NCI-H2081 treated with DMSO at 0.1 percent for 48 hours (cell line): ENCODE measurements around the gene UPK2.

Source experiments
- DNase-seq: peaks from one replicate; lab custom pipeline; 2025; lab: John Stamatoyannopoulos, UW

Gene UPK2

GRCh38 chr11:118917481-118918127 lies 38.5 kb upstream of the UPK2 start:
- DNase-seq: no peak

GRCh38 chr11:118918128-118918685 lies 37.9 kb upstream of the UPK2 start:
- DNase-seq: peak; percentile 59

GRCh38 chr11:118918686-118919280 lies 37.3 kb upstream of the UPK2 start:
- no peak for DNase-seq

DNA sequence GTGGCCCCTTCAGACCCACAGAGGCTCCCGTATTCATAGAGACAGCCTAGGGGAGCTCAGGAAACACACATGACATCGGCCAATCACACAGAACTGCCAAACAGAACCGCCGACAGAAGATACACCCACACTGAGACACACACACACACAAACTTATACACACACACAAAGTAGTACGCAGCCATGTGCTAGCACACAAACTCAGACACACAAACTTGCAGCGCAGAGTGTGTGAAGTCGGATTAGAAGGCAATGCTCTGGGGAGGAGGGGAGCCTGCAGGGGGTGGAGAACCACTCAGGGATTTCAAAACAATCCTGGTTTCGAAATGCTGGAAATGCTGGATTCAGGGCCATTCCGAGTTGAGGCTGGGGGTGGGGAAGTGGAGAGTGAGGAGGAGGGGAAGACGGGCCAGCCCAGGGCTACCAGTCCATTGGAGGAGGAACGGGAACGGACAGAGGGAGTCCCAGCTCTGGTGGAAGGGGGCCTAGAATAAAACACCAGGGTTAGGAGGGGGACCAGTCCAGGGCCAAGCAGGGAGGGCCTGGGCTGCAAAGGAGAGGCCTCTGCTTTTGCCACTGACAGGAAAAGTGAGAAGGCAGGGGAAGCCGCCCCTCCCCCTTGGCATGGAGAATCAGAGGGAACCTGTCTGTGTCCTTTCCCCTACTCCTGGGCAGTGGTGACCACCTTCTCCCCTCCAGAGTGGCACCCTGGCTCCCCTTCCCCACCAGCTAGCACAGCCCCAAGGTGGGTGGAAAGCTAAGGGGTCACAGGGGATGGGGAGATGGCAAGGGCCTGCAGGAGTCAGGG lies 34.8 kb upstream of the UPK2 start:
- no peak for DNase-seq

GRCh38 chr11:118921929-118922744 lies 34.0 kb upstream of the UPK2 start:
- DNase-seq: no peak

GRCh38 chr11:118922745-118923627 lies 33.1 kb upstream of the UPK2 start:
- DNase-seq: no peak

DNA sequence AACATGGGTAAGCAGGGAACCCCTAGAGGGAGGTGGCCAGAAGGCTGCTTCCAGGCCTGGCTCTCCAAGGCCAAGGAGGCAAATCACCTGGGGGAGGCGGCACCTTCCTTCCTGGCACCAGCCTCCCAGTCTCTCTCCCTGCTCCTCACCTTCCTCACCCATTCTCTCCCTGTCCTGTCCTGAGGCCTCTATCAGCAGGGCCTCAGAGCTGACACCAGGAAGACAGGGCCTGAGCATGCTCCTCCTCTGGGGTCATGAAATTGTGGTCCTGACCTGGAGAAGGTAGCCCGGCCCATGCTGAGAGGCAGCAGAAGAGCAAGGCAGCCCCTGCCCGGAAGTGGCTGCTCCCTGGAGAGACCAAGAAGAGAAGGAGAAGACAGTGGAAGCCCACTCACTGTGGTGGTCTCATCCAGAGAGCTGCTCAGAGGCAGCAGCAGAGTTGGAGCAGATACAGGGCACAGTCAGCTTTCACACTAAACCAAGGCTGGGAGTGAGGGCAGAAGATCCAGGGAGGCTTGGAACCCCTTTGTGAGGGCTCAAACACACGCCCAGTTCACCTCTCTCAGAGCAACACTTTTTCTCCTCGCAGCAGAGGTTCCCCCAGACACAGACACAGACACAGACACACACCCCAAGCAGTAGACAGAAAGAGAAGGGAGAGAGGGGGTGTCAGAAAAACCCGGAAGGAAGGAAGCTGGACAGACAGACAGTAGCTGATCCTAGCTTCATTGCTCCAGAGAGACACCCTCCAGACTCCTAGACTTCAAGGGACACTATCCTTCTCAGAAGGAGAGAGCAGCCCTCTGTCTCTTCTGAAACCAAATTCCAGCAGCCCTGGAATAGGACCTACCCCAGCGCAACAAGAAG lies 32.1 kb upstream of the UPK2 start:
- no peak for DNase-seq

- DNase-seq: no peak
These were observed 31.2 kb upstream of the UPK2 start for GRCh38 chr11:118924591-118925585.

- DNase-seq: no peak
These were observed 28.5 kb upstream of the UPK2 start for GRCh38 chr11:118927554-118928100.

DNA sequence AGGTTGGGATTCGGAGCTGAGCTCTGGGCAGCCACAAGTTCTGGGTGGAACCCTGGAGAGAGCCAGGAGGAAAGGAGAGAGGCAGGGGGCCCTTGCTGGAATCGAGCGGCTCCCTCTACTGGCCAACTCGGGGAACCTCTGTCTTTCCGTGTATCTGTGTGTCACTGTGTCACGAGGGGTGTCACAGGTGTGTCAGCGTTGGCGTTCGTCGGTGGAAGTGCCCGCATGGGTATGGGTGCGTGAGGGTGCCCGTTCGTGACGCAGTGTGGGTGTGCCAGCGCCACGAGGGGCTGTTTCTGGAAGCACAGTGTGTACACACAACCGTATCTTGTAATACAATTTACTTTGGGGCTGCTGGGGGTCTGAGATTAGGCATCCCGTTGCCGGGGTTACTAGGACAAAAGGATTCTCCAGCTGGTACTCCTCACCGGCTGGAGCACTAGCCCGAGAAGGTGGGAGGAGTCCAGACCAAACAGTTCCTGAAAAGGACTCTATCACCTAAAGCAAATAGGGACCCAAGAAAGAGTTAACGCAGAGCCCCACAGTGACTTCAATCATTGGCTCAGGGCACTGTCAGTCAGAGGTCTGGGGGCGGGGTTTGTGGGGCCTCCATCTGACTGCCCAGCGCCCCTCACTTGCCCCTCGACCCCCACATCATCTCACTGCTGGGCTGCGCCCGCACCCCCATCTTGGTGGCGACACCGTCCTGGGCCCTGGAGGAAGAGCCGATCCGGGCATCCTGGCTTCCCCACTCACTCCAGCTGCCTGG lies 27.8 kb upstream of the UPK2 start:
- DNase-seq: peak; percentile 71

GRCh38 chr11:118928870-118929500 lies 27.1 kb upstream of the UPK2 start:
- no peak for DNase-seq

GRCh38 chr11:118929501-118930093 lies 26.5 kb upstream of the UPK2 start:
- no peak for DNase-seq

GRCh38 chr11:118930094-118930712 lies 25.9 kb upstream of the UPK2 start:
- peak; percentile 74 for DNase-seq

- no peak for DNase-seq
These were observed 24.5 kb upstream of the UPK2 start for GRCh38 chr11:118931571-118931970.

DNA sequence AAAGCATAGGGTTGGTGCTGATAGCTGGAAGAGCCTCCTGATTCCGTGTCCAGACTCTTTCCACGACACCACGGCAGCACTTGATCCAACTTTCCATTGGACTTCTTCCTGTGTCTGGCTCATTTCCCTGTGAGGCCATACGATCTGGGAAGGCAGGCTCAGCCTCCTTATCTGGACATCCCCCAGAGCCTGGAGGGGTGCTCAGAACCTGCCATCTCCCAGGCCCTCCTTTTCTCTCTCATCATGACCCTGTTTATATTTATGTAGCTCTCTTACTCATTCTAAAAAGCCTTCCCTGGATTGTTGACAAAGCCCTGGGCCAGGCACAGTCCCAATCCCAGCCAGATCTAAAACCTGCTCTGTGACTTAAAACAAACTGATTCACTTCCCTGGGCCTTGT lies 22.6 kb upstream of the UPK2 start:
- DNase-seq: no peak

DNA sequence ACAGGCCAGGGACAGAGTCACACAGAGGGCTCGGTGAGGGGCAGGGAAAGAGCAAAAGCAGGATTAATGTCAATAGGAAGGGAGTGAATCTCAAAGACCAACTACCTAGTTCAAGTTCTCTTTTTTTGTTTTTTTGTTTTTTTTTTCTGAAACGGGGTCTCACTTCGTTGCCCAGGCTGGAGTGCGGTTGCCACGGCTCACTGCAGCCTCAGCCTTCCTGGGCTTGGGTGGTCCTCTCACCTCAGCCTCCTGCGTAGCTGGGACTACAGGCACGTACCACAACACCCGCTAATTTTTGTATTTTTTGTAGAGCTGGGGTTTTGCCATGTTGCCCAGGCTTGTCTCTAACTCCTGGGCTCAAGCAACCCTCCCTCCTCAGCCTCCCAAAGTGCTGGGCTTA lies 20.7 kb upstream of the UPK2 start:
- no peak for DNase-seq
